Body of pancreas (tissue), 4 donors: Measurements from ENCODE around the gene ASRGL1.

ENCODE experiments used
- CTCF ChIP-seq, 7 experiments: fragments of 450-650 bp in 4 of 7; fragments of 200-600 bp in 3 of 7; sonication (generic) in 3 of 7; IDR thresholded peaks; one replicate each; pipeline ENCODE4 v1.5.1; 2016 to 2019; ENCODE audit warnings: antibody characterized with exemption in 7 of 7
- POLR2A ChIP-seq, 3 donors: fragments of 450-650 bp; IDR thresholded peaks; one replicate each; pipeline ENCODE4 v1.6.1; 2016; ENCODE audit warnings: antibody characterized with exemption in 3 of 3, mild to moderate bottlenecking in 2 of 3

GRCh38 chr11:62372871-62373270 lies 35.6 kb downstream of the ASRGL1 start:
- TF ChIP-seq CTCF (IDR thresholded peaks at IDR 0.05) (no peak), POLR2A (IDR thresholded peaks at IDR 0.05) (no peak)
